HL-60 (cell line): ENCODE data around the gene SOCS2.
A peak's percentile ranks its signal among the peaks of the same experiment; 100 is the strongest.

Experiments used
- DNase-seq, 2 experiments: peaks; one replicate each; pipeline ENCODE4 v3.0.0-alpha.2; 2010 to 2020; ENCODE audit warnings: low read depth in 1 of 2, low spot score in 1 of 2
- H3K27ac ChIP-seq: fragments of 250-450 bp; sonication (Bioruptor Pico); replicated peaks from 2 replicates; pipeline ENCODE4 v1.5.1; 2020; ENCODE audit warnings: mild to moderate bottlenecking, moderate library complexity
- H3K27me3 ChIP-seq: fragments of 250-450 bp; sonication (Bioruptor Pico); 2 replicates; pipeline ENCODE4 v1.5.1; 2021; ENCODE audit warnings: mild to moderate bottlenecking, moderate library complexity; ENCODE audit not compliant: insufficient read depth, poor library complexity, severe bottlenecking
- H3K4me3 ChIP-seq: replicated peaks from 2 replicates; pipeline ENCODE4 v1.5.1; 2011; ENCODE audit warnings: mild to moderate bottlenecking, control low read depth, low read length; ENCODE audit not compliant: insufficient read depth
- CTCF ChIP-seq: IDR thresholded peaks from one replicate; pipeline ENCODE4 v1.5.1; 2011; ENCODE audit warnings: low read length, control low read depth, inconsistent platforms; ENCODE audit not compliant: insufficient read depth
- GABPA ChIP-seq: IDR thresholded peaks from 2 replicates; pipeline ENCODE4 v1.6.1; 2012; ENCODE audit warnings: low read depth
- POLR2AphosphoS5 ChIP-seq: IDR thresholded peaks from 2 replicates; pipeline ENCODE4 v1.6.1; 2012; ENCODE audit warnings: low read depth
- REST ChIP-seq: IDR thresholded peaks from 2 replicates; pipeline ENCODE4 v1.6.1; 2012; ENCODE audit warnings: low read depth; ENCODE audit not compliant: insufficient replicate concordance
- SPI1 ChIP-seq: IDR thresholded peaks from 2 replicates; pipeline ENCODE4 v1.6.1; 2012; ENCODE audit warnings: low read depth, mild to moderate bottlenecking, borderline replicate concordance

The SOCS2 gene

GRCh38 chr12:93570552-93571364 lies 1.7 kb upstream of the SOCS2 start:
- Histone ChIP-seq H3K27me3 (peaks cover 57% of the 10 kb centered on the region), H3K4me3 (peak overlapping the region; percentile 52), H3K27ac (no peak overlapping the region)
- TF ChIP-seq CTCF: no peak
- peak; percentile 50; the same call in 1 of the 2 replicates for TF ChIP-seq GABPA
- no peak for TF ChIP-seq SPI1
- no peak for TF ChIP-seq POLR2AphosphoS5
- TF ChIP-seq REST: no peak
- peak; percentile 48 to 57 for DNase-seq

- Histone ChIP-seq H3K4me3 (peak overlapping the region; percentile 52), H3K27me3 (peaks cover 59% of the 10 kb centered on the region), H3K27ac (no peak overlapping the region)
- no peak for TF ChIP-seq SPI1
- TF ChIP-seq GABPA: no peak
- no peak for TF ChIP-seq POLR2AphosphoS5
- TF ChIP-seq CTCF: no peak
- TF ChIP-seq REST: no peak
- no peak for DNase-seq
Observed at GRCh38 chr12:93571365-93571924, 1.0 kb upstream of the SOCS2 start.

- H3K27me3 ChIP-seq: peaks cover 61% of the 10 kb centered on the region
- DNase-seq: no peak
- no peak overlapping the region for H3K27ac ChIP-seq
- H3K4me3 ChIP-seq: no peak overlapping the region
- TF ChIP-seq REST: no peak
- no peak for TF ChIP-seq POLR2AphosphoS5
- no peak for TF ChIP-seq GABPA
- no peak for TF ChIP-seq SPI1
- TF ChIP-seq CTCF: no peak
Observed at GRCh38 chr12:93572712-93573551, 457 bp downstream of the SOCS2 start.
